OCI-M2 (cell line): Measurements from ENCODE around the gene IDS.
"Not testable (repeated sequence)": the region's sequence is repeated elsewhere in the genome, so short reads cannot be mapped to it uniquely, and the experiment has no call there.

Source experiments
- DNase-seq: peaks from one replicate; lab custom pipeline; 2025; ENCODE audit not compliant: unreplicated experiment; lab: John Stamatoyannopoulos, UW

Gene IDS

DNA sequence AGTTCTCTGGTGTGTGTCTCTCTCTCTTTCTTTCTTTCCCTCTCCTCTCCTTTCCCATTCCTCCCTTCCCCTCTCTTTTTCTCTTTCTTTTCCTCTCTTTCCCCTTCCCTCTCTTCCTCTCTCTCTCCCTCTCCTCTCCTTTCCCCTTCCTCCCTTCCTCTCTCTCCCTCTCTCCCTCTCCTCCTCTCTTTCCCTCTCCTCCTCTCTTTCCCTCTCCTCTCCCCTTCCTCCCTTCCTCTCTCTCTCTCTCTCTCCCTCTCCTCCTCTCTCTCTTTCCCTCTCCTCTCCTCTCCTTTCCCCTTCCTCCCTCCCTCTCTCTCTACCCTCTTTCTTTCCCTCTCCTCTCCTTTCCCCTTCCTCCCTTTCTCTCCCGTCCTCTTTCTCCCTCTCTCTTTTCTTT lies 23.3 kb upstream of the IDS start:
- DNase-seq = no peak

DNA sequence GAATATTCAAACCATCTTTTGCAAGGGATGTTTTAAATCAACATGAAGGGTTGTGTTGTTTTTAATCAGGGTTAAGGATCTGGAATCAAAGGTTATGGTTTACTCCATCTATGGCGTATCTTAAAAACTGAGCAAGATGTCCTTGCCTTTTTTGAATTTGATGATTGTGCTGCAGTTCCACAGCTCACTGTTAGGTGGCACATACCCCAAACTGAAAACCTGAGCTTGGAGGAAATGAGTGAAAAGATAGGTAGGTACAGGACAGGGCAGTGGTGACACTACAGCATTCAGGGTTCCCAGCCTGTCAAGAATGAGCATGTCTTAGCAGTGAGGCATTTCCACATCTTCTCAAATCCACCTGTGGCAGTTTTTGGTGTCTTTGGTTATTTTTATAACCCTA lies 22.6 kb upstream of the IDS start:
- DNase-seq = no peak

DNA sequence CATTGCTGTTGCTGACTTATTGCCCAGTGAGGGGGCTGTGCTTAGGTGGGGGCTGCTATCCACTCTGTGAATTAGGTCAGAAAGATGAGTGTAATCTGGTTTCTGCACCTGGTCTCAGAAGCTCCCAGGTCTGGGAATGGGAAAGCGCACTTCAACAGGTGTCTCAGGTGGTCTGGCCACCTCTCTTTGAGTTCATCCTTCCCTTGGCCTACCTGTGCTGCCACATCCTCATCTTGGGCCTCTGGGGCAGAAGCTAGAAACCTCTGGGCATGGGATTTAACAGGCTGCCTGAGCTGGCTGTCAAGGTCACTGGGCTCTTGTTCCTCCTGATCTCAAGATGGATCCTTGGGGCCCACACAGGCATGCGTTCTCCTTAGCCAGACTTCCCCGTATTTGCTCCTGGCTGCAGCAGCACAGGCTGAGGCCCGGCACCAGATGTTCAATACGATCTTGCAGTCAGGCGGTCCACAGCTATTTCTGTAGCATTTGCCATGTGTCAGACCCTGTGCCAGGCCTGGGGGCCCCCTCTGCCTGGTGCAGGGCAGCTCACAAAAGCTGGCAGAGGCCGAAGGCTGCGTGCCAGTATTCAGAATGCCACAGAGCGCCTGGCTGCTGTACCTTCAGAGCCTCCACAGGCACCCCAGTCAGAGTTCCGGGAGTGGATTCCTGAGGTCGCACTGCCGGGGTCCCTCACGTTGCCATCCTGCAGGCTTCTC lies 21.4 kb upstream of the IDS start:
- not testable (repeated sequence) for DNase-seq

DNA sequence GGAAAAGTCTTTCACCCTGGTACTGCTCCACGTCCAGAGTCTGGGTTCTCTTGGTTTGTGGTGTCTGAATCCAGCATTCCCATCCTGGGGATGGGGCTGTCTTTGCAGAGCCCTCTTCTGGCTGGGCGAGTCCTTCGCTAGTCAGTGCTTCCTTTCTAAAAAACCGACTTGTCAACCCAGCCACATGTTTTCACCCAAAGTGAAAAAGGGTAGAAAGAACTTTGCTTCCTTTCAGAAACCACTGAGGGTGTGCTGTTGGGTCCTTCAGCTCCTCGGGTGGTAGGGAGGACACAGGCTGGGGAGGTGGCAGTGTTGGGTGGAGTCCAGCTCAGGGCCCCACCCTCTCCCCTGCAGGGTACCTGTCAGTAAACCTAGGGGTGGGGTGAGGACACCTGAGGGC lies 20.8 kb upstream of the IDS start:
- not testable (repeated sequence) for DNase-seq

DNA sequence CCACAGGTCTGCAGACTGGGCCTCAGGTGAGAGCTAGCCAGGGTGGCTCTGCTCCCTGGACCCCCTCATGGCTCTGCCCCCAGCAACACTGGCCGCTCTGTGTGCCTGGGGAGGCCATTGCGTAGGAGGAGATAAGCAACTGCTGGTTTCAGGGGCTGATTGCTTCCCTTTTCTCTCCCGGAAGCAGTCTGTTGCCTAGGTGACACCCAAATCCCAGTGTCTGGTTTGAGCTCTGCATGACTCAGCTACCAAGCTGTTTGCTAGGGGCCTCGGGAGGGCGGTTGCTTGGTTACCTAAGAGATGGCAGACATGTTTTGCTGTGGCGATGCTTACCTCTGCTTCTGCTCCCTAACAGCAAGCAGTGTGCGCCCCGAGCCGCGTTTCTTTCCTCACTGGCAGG lies 20.3 kb upstream of the IDS start:
- DNase-seq = not testable (repeated sequence)

DNA sequence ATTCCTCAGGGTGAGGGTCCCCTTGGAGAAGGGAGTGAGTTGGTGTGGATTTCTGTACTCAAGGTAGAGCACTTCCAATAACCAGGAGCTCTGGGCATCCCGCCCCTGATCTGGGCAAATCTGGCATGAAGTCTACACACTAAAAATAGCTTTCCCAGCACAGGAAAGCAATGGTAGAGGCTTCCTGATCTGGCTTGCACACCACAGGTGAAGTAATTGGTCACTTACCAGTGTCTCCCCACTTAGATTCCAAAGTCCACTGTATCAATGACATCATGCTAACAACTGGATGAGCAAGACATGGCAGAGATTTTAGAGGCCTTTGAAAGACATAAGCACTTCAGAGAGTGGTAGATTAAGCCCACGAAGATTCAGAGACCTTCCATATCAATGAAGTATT lies 17.8 kb upstream of the IDS start:
- DNase-seq = no peak

DNA sequence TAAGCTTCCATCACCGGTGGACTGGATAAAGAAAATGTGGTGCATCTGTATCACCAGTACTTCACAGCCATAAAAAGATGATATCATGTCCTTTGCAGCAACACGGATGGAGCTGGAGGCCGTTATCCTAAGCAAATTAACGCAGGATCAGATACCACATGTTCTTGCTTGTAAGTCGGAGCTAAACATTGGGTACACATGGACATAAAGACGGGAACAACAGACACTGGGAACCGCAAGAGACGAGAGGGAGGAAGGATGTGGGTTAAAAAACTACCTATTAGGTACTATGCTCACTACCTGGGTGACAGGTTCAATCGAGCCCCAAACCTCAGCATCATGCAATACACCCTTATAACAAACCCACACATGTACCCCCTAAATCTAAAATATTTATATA lies 16.3 kb upstream of the IDS start:
- DNase-seq = no peak

DNA sequence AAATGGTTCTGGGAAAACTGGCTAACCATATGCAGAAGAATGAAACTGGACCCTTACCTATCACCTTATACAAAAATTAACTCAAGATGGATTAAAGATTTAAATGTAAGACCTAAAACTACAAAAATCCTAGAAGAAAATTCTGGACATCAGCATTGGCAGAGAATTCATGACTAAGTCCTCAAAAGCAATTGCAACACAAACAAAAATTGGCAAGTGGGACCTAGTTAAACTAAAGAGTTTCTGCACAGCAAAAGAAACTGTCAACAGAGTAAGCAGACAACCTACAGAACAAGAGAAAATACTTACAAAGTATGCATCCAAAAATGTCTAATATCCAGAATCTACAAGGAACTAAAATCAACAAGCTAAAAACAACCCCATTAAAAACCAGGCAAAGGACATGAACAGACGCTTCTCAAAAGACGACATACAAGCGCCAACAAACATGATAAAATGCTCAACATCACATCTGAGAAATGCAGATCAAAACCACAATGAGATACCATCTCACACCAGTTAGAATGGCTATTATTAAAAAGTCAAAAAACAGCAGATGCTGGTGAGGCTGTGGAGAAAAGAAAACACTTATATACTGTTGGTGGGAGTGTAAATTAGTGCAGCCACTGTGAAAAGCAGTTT lies 15.7 kb upstream of the IDS start:
- DNase-seq = not testable (repeated sequence)

DNA sequence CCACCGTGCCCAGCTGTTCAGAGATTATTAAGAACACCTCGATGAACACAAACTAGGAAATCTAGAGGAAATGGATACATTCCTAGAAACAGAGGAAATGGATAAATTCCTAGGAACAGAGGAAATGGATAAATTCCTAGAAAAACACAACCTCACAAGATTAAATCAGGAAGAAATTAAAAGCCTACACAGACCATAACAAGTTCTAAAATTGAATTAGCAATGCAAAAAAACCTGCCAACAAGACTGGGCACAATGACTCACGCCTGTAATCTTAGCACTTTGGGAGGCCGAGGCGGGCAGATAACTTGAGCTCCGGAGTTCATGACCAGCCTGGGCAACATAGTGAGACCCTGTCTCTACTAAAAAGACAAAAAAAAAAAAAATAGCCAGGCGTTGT lies 13.1 kb upstream of the IDS start:
- DNase-seq = no peak

DNA sequence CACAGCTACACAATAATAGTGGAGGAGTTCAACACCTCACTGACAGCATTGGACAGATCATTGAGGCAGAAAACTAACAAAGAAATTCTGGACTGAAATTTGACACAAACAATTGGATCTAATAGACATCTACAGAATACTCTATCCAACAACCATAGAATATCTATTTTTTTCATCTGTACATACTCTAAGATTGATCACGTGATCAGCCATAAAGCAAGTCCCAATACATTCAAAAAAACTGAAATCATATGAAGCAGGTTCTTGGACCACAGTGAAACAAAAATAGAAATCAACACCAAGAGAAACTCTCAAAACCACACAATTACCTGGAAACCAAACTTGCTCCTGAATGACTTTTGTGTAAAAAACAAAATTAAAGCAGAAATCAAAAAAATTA lies 12.2 kb upstream of the IDS start:
- no peak for DNase-seq

DNA sequence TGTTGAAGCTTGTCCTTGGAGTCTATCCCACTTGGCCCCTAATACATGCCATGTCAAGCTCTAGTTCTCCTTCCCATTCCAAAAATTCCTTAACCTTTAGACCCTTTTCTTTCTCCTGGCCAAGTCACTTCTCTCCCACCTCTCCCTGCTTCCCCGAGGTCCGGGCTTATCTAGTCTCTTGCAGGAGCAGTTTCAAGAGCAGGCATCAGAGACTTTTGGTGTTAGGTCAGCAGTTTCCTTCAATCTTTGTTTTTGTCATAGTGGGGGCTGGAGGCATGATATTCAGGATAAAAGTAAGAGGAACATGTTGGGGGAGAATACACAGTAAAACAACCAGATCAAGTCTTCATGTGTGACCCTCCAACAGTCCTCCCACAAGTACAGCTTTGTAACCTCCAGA lies 11.5 kb upstream of the IDS start:
- DNase-seq = no peak

DNA sequence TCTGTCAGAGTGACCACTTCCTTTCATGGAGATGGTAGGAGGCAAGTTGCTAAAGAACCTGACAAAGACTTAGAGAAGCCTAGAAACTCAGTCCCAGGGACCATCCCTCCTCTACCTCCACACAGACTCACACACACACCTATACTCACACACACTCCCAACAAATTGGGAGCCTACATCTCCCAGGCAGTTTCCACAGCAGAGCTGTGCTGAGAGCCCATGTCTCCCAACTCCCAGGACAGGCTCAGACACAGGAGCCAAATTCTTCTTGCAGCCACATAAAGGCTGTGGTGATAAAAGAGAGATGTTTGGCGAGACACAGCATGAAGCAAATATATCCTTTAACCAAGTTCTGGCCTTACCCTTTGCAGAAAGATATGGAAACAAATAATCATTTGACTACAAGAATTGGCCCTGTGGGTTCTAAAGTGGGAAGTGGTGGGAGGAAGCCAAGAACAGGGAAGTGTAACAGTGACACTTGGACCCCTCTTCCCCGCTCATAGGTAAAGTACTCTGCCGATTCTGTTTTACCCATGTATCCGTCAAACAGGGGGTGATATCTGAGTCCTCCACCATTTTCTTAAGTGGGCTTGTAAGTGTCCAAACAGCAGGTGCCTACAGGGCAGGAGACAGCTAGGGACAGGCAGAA lies 11.0 kb upstream of the IDS start:
- DNase-seq = peak; percentile 5

DNA sequence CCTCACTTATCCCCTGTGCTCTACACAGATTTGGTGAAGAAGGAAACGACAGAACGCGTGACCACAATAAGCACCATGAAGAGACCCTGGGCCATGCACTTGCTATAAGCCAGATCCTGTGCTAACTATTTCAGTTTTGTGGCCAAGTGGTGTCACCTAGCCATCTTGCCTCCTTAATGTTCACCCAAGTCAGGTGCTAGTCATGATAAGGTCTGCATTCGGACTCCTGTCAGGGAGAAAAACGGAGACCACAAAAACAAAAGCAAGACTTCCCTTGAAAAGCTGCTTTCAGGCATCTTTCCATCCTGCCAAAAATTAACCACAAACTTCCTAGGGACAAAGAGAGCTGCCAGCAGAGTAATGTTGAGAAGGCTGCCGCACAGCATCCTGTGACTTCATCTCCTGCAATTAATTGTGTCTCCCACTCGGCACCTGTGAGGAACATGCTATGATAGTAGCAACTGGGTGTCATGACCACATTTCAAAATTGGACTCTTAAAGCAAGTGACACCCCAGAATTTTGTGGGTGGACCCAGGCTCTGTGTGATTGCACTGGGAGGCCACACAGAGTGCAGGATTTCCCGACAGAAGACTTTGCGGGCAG lies 8.8 kb upstream of the IDS start:
- DNase-seq = no peak

DNA sequence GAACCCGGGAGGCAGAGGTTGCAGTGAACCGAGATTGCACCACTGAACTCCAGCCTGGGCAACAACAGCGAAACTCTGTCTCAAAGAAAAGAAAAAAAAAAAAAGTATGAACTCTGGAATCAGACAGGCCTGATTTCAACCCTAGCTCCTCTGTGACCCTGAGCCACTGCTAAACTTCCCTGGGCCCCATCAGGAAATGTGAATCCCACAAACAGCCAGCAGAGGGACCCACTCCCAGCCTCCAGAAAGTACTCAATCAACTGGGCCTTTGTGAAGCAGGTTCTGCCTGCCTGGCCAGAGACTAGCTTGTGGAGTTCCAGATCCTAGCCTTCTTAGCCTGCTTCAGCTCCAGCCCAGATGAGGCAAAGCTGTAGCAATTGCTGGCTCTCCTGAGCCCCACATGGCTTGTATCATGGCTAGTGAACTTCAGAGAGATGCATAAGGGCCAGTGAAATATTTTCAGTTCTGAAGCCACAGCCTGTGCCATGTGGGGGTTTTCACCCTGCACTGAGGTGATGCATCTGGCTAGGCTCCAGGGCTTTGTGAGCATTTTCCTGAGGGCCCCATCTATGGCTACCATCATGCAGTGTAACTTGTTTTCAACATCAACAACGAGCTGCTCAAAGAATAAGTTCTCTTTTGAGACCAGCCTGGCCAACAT lies 7.2 kb upstream of the IDS start:
- no peak for DNase-seq

DNA sequence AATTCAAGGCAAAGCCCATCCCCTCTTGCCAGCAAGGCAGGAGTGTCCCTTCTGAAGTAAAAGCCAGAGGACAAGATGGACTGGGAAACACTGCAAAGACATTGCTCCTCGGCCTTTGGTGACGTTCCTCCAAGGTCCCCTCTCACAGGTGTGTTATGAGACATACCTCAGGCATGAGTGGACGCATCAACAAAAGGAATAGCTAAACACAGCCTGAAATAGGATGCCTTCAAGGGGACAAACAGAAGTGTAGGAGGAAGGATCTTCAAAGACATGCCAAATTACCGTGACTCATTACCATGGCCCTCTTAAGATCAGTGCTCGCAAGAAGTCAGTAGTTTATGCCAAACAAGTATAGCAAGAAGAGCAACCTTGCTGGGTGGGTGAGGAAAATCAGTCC lies 6.0 kb upstream of the IDS start:
- DNase-seq = no peak

DNA sequence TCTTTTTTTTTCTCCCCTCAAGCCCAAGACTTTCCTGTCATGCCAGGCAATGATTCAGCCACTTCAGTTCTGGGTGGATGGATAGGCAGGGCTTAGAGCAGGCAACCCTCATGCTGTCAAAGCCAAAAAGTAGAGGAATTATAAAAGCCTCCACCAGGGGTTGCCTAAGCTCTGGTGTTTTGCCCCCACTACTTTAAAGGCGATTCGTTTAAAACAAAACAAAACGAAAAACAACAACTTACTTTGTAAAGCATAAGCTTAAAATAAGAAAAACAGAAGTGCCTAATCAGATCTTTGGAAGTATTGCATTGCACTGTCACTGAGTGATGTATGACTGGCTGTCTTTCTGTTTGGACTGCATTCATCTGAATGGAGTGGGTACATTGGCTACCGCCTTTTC lies 5.3 kb upstream of the IDS start:
- no peak for DNase-seq

DNA sequence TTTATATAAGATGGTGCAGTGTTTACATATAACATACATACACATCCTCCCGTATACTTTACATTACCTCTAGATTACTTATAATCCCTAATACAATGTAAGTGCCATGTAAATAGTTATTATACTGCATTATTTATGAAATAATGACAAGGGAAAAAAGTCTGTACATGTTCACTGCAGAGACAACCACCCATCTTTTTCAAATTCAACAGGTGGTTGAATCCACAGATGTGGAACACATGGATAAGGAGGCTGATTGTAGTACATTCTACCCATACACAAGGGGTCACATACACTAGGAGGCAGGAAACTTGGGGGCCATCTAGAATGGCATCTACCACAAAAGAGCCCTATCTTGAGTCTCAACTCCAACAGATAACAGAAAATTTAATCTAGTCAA lies 3.4 kb upstream of the IDS start:
- no peak for DNase-seq

DNA sequence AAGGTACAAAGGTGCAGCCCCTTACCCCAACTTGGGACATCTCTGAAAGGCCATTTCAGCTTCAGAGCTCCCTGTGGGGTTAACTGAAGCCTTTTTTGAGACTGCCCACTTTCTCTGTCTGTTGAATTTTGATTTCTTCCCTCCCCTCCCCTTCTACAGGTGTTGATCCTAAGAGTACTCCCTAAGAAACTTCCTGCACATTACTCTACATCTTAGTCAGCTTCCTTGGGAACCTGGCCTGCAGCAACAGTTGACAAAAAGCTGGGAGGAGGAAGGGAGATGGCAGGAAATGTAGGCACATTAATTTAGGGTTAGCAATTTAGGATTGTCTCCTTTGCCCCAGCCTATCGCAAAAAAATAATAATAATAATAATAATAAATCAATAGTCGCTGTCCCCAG lies 1.2 kb upstream of the IDS start:
- no peak for DNase-seq

DNA sequence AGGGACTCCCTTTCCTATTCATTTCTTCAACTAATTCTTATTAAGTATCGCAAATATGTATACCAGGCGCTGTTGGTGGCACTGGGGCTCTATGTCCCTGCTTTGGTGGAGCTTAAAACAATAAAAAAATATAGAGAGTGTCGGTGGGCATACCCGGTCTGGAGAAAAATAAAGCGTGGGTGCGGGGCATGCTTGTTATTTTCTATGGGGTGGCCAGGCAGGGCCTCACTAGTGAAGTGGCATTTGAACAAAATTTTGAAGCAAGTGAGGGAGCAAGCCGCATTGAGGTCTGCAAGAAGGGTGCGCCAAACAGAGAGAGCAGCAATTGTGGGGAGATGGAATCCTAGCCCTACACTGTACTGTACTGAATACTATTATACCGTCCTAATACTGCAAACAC lies 565 bp upstream of the IDS start:
- no peak for DNase-seq

DNA sequence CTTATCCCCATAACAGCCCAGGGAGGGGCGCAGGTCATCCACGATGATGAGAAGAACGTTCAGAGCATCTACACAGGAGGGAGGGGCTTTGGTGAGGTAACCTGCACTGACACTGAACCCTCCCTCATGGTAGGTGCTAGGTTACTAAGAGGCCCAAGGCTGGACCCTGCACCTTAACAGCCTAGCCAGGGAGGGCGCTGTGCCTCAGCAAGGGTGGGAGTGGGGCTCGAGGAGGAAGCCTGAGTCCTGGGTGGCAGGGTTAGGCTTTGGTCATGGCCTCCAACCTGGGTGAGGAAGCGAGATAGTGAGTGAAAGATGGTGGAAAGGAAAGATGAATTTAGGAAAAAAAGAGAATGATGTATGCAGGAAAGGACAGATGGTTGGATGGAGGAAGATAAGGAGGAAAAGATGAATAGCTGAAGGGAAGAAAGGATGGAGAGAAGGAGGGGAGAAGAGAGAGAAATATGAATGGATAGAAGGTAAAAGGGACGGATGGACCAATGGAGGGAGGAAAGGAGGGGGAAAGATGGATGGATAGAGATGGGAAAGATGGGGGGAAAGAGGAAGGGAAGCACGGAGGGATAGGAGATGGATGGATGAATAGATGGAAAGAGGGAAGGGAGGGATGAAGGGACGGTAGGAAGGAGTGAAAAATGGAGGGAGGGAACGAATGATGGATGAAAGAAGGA lies 736 bp downstream of the IDS start:
- no peak for DNase-seq

DNA sequence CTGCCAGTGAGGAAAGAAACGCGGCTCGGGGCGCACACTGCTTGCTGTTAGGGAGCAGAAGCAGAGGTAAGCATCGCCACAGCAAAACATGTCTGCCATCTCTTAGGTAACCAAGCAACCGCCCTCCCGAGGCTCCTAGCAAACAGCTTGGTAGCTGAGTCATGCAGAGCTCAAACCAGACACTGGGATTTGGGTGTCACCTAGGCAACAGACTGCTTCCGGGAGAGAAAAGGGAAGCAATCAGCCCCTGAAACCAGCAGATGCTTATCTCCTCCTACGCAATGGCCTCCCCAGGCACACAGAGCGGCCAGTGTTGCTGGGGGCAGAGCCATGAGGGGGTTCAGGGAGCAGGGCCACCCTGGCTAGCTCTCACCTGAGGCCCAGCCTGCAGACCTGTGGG lies 1.7 kb downstream of the IDS start:
- DNase-seq = not testable (repeated sequence)
